Ovary (tissue), 9 donors: ENCODE data around the gene ATP5ME. TPM values are rescaled to one million over a fixed set of nuclear protein-coding genes. Genes with fewer than 3 reads are reported as not detected.

ENCODE experiments used
- DNase-seq, 5 donors: peaks; one replicate each; pipeline ENCODE4 v3.0.0-alpha.2; 2019 to 2020
- H3K27ac ChIP-seq, 2 donors: fragments of 200-600 bp; one replicate each; pipeline versions ENCODE4 v1.5.1 to v1.8.0; 2019 to 2022
- H3K27me3 ChIP-seq: fragments of 200-600 bp; one replicate; pipeline ENCODE4 v1.8.0; 2022
- H3K36me3 ChIP-seq: fragments of 200-600 bp; sonication (generic); one replicate; pipeline ENCODE4 v1.5.1; 2019
- H3K4me1 ChIP-seq: one replicate; pipeline ENCODE4 v1.8.1; 2013; ENCODE audit warnings: mild to moderate bottlenecking, moderate library complexity; ENCODE audit not compliant: insufficient read depth
- H3K4me3 ChIP-seq: fragments of 200-600 bp; sonication (generic); one replicate; pipeline ENCODE4 v1.5.1; 2017
- H3K9me3 ChIP-seq, 2 donors: fragments of 200-600 bp in 1 of 2; sonication (generic) in 1 of 2; one replicate each; pipeline versions ENCODE4 v1.5.1 to v1.8.1; 2013 to 2019; ENCODE audit warnings: mild to moderate bottlenecking in 1 of 2, moderate library complexity in 1 of 2
- EP300 ChIP-seq: sonication (generic); formaldehyde crosslinking; IDR thresholded peaks from one replicate; pipeline ENCODE4 v1.6.1; 2017; ENCODE audit warnings: antibody characterized with exemption
- POLR2A ChIP-seq: fragments of 450-650 bp; IDR thresholded peaks from one replicate; pipeline ENCODE4 v1.6.1; 2017; ENCODE audit warnings: antibody characterized with exemption, mild to moderate bottlenecking, moderate library complexity
- WGBS, 3 donors: extraction: QIAGEN DNeasy Blood & Tissue Kit in 1 of 3; methylation state at CpG; one replicate each; pipeline versions ENCODE4 v1.1.5 to v1.1.7; 2013 to 2017; 5-methylcytosine and 5-hydroxymethylcytosine counted together
- intact Hi-C, 4 donors: fragments of 100-400 bp; cut with DNase I; formaldehyde crosslinking; loops; one replicate each; pipeline versions ENCODE4 v1.11.0 to v1.15.1; 2022 to 2023
- polyA plus RNA-seq, 2 donors: library from polyadenylated mRNA; stranded (reverse); fragments of 200-250 nt in 1 of 2; fragments of 350-450 nt in 1 of 2; fragmentation: Illumina TruSeq in 1 of 2; extraction: RNeasy Lipid Tissue Mini Kit (QIAGEN cat#74804) in 1 of 2; gene quantifications; one replicate each; pipeline ENCODE4 v1.2.3, GENCODE V29; 2013 to 2014
- total RNA-seq, 7 donors: library from RNA; depleted of rRNA in 2 of 7; stranded (reverse); fragments of >200 nt in 2 of 7; fragmentation: NEBNext Ultra II Directional in 3 of 7; extraction: Animal tissue kit (Norgen Biotek cat#: 25700) in 3 of 7; gene quantifications; one replicate each; pipeline versions ENCODE4 v1.1.0 to v1.2.4, GENCODE V29; 2016 to 2023
- TF ChIP-seq, protein P1 (sequence below), 3 donors: fragments of 450-650 bp in 2 of 3; fragments of 200-600 bp in 1 of 3; IDR thresholded peaks; one replicate each; pipeline versions ENCODE4 v1.5.1 to v1.8.0; 2016 to 2022; ENCODE audit warnings: antibody characterized with exemption in 3 of 3, mild to moderate bottlenecking in 1 of 3
- donor health status: DM: no; HTN: no; CAD: no; lungs with moderate emphysema.
- donor health status: DM: no; HTN: no; CAD: no.
- donor health status: Bipolar disorder and iron deficiency.
- donor health status: DM: yes; HTN: yes; CAD: no.
- donor health status: DM: no; HTN: no; CAD: no.
- donor health status: DM: yes; HTN: yes; CAD: no.

ATP5ME gene
- total and polyA plus RNA-seq, 9 donors, result 180 to 359 (median 207) TPM

DNA sequence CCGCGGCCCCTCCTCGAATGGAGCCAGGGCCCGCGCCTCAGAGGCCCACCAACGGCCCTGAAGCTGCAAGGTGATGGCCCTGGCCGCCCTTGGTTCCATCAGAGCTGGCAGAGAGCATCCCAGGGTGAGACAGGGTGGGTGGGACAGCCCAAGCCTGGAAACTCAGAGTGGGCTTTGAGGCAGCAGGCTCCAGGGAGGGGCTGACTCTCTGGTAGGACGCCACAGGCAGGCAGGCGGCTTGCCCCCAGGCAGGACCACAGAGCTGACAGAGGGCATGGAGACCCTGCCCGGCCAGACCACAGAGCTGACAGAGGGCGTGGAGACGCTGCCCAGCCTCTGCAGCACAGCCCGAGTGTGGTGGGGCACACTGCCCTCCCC lies 5.0 kb upstream of the ATP5ME start:
- Histone ChIP-seq H3K27me3 (no peaks in the 10 kb centered on the region), H3K9me3 (no peaks in the 10 kb centered on the region), H3K4me3 (no peak overlapping the region), H3K36me3 (no peaks in the 10 kb centered on the region), H3K4me1 (peaks cover 5% of the 10 kb centered on the region), H3K27ac (no peak overlapping the region)
- 56 to 78% (median 66%) methylated on average over 10 to 13 of the region's 13 CpGs for WGBS, 3 donors
- TF ChIP-seq, protein P1, sequence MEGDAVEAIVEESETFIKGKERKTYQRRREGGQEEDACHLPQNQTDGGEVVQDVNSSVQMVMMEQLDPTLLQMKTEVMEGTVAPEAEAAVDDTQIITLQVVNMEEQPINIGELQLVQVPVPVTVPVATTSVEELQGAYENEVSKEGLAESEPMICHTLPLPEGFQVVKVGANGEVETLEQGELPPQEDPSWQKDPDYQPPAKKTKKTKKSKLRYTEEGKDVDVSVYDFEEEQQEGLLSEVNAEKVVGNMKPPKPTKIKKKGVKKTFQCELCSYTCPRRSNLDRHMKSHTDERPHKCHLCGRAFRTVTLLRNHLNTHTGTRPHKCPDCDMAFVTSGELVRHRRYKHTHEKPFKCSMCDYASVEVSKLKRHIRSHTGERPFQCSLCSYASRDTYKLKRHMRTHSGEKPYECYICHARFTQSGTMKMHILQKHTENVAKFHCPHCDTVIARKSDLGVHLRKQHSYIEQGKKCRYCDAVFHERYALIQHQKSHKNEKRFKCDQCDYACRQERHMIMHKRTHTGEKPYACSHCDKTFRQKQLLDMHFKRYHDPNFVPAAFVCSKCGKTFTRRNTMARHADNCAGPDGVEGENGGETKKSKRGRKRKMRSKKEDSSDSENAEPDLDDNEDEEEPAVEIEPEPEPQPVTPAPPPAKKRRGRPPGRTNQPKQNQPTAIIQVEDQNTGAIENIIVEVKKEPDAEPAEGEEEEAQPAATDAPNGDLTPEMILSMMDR (IDR thresholded peaks at IDR 0.05), result no peak
- no peak for TF ChIP-seq POLR2A
- TF ChIP-seq EP300, result no peak
- intact Hi-C loops, result loop anchor here in 1 of 4 donors (10.0 kb wide), 2 partner anchors 106 to 1786 kb away; partner anchors contain the start of gene RNF4
- no peak for DNase-seq

DNA sequence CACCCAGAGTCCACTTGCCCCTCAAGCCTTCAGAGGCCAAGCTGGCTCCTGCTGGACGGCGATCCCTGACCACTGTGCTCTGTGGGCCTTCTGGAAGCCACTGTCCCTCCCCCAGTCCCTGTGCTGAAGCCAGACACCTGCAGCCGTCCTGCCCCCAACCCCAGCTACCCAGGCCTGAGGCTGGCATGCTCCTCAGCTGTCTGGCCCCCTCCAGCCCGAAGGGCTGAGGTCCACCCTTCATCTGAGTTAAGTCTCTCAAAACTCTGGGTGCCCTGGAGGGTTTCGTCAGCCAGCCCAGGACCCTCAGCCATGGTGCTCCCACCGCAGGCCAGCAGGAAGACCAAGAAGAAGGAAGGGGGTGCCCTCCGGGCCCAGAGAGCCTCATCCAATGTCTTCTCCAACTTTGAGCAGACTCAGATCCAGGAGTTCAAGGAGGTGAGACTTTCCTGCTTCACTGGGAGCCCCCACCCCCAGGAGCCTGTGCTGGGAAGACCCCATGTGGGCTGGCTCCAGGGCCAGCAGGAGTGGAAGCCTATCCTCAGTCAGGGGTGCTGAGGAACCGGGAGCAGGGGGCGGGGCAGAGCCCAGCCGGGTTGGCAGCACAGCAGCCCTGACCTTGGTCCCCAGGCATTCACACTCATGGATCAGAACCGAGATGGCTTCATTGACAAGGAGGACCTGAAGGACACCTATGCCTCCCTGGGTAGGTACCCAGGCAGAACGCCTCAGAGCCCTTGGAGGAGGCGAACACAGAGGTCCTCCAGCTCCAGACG lies 4.4 kb upstream of the ATP5ME start:
- intact Hi-C loops, result loop anchor here in 1 of 4 donors (10.0 kb wide), 2 partner anchors 106 to 1786 kb away; partner anchors contain the start of gene RNF4
- H3K27me3 ChIP-seq, result no peaks in the 10 kb centered on the region
- no peaks in the 10 kb centered on the region for H3K9me3 ChIP-seq
- WGBS, 3 donors, result 48 to 64% (median 61%) methylated on average over 12 to 14 of the region's 14 CpGs
- H3K27ac ChIP-seq, result no peak overlapping the region
- H3K36me3 ChIP-seq, result no peaks in the 10 kb centered on the region
- peaks cover 6% of the 10 kb centered on the region for H3K4me1 ChIP-seq
- no peak overlapping the region for H3K4me3 ChIP-seq
- TF ChIP-seq, protein P1 (IDR thresholded peaks at IDR 0.05), result no peak
- TF ChIP-seq EP300 (no peak), POLR2A (no peak)
- DNase-seq, result no peak

DNA sequence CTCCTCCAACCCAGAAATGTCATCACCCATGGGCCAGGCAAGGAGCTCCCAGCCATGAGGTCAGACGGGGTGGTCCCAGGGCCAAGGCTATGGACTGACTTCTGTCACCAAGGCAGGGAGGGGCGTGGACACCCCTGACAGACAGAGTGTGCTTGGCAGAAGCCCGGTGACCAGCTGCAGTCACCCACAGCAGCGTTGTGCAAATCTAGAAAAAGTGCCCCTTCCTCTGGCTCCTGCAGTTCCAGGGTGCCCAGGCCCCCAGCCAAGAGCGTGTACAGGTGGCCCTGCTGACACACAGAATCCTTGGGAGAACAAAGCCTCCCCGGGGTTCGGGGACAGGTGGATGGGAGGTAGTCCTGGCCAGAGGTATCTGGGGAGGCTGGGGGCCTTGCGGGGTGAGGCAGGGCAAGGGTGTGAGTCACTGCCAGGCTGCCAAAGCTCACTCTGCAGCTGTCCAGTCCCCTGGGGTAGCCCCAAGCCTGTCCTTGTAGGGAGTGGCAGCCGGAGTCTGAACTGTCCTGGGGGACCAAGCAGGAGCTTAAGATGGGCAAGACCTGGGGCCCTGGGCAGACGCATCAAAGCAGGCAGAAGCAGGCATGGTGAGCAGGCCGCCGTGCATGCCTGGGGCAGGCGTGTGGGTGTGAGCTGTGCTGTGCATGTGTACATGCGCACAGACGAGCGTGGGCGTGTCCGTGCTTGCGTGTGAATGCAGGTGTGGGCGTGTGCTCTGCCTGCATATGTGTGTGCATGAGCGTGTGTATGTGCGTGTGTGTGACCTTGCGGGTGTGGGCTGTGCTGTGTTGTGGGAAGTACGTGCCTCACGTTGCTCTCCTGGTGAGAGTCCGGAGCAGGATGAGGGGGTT lies 3.6 kb upstream of the ATP5ME start:
- intact Hi-C loops, result loop anchor here in 1 of 4 donors (10.0 kb wide), 2 partner anchors 107 to 1787 kb away; partner anchors contain the start of gene RNF4
- no peaks in the 10 kb centered on the region for H3K9me3 ChIP-seq
- no peaks in the 10 kb centered on the region for H3K36me3 ChIP-seq
- no peaks in the 10 kb centered on the region for H3K27me3 ChIP-seq
- H3K4me3 ChIP-seq, result no peak overlapping the region
- TF ChIP-seq, protein P1 (IDR thresholded peaks at IDR 0.05), result no peak
- TF ChIP-seq POLR2A (no peak), EP300 (no peak)
- H3K27ac ChIP-seq, result no peak overlapping the region
- WGBS, 3 donors, result 32 to 54% (median 37%) methylated on average over 25 to 26 of the region's 26 CpGs
- peaks cover 10% of the 10 kb centered on the region for H3K4me1 ChIP-seq
- no peak for DNase-seq

DNA sequence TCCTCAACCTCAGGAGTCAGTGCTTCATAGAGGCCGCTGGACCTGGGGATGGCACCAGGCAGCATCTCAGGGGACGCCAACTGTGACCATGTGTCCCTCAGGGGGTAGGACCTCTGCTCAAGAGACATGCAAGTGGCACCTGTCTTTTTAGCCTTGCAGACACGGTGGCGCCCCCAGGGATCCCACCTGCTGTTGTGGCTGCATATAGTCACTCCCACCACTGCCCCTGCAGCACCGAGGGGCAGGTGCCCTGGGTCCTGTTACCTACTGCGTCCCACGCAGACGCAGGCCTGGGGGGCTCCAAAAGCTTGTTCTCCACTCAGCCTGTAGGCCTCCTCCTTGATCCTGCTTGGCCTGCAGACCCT lies 2.8 kb upstream of the ATP5ME start:
- DNase-seq, result no peak
- intact Hi-C loops, result loop anchor here in 1 of 4 donors (10.0 kb wide), 2 partner anchors 108 to 1788 kb away; partner anchors contain the start of gene RNF4
- TF ChIP-seq POLR2A (no peak), EP300 (no peak)
- TF ChIP-seq, protein P1 (IDR thresholded peaks at IDR 0.05), result no peak

More for the DNA sequence above, 2.8 kb upstream of the ATP5ME start:
- no peaks in the 10 kb centered on the region for H3K27me3 ChIP-seq
- no peaks in the 10 kb centered on the region for H3K9me3 ChIP-seq
- no peak overlapping the region for H3K27ac ChIP-seq
- H3K36me3 ChIP-seq, result no peaks in the 10 kb centered on the region
- H3K4me3 ChIP-seq, result no peak overlapping the region
- WGBS, 3 donors, result 67 to 79% (median 67%) methylated on average over 8 of the region's 8 CpGs
- H3K4me1 ChIP-seq, result peaks cover 10% of the 10 kb centered on the region
